Stimulated activated CD4-positive, alpha-beta T cell treated with anti-CD3 and anti-CD28 coated beads, TNF-alpha, amount 100 ng/mL, for 4 hours (primary cell): ENCODE results near the gene DNAJB13.
"Not testable (repeated sequence)": the region's sequence is repeated elsewhere in the genome, so short reads cannot be mapped to it uniquely, and the experiment has no call there.

ENCODE experiments used
- DNase-seq, 3 experiments: peaks; one replicate each; pipeline ENCODE4 v3.0.0-alpha.2; 2020; ENCODE audit warnings: low read depth in 3 of 3

The DNAJB13 gene, protein sequence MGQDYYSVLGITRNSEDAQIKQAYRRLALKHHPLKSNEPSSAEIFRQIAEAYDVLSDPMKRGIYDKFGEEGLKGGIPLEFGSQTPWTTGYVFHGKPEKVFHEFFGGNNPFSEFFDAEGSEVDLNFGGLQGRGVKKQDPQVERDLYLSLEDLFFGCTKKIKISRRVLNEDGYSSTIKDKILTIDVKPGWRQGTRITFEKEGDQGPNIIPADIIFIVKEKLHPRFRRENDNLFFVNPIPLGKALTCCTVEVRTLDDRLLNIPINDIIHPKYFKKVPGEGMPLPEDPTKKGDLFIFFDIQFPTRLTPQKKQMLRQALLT

GRCh38 chr11:73950869-73951710 lies at the start of gene DNAJB13:
TSS of gene DNAJB13 (plus strand) at chr11:73951026. CDS start at chr11:73951070, 44 bp downstream.
- no peak for DNase-seq

GRCh38 chr11:73902303-73902702 lies 48.5 kb upstream of the DNAJB13 start:
- DNase-seq, result no peak

DNA sequence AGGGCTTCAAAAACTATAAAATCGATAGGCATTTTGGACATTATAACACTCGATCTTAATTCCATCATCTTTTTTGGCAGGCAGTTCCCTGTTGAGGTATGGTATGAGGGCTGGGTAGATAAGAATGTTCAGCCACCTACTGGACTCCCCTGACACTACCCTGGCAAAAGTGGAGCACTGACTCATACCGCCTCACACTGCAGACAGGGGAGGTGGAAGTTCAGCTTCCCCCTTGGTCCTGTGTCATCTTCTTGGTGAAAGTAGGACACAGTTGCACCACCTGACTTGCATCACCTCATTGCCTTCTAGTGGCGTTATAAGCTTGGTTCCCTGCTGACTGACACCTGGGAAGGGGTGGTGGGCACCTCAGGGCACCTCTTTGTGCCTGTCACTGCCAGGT lies 43.6 kb upstream of the DNAJB13 start:
- DNase-seq, result no peak

DNA sequence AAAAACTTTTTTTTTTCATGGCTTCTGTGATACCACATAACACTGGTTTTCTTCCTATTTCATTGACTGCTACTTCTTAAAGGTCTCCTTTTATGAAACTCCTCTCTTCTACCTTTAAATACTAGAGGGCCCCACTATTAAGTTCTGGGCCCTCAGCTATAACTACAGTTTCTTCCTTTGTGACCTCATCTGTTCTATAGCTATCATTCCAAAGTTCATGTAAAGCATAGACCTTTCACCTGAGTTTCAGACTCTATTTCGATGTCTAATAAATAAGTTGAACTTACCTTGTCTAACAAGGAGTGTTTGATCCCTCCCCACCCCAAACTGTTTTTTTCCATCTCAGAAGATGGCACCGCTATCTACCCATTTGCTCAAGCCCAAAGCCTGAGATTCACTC lies 38.8 kb upstream of the DNAJB13 start:
- DNase-seq, result no peak

GRCh38 chr11:73913472-73913871 lies 37.4 kb upstream of the DNAJB13 start:
- DNase-seq, result no peak

GRCh38 chr11:73914284-73914683 lies 36.5 kb upstream of the DNAJB13 start:
- DNase-seq, result no peak

GRCh38 chr11:73916435-73916834 lies 34.4 kb upstream of the DNAJB13 start:
- DNase-seq, result no peak

GRCh38 chr11:73921180-73921579 lies 29.6 kb upstream of the DNAJB13 start:
- no peak for DNase-seq

- DNase-seq, result no peak
Measured at GRCh38 chr11:73929388-73929787, 21.4 kb upstream of the DNAJB13 start.

GRCh38 chr11:73931039-73931645 lies 19.7 kb upstream of the DNAJB13 start:
- DNase-seq, result no peak

GRCh38 chr11:73931951-73932350 lies 18.9 kb upstream of the DNAJB13 start:
- DNase-seq, result no peak

GRCh38 chr11:73932781-73933180 lies 18.0 kb upstream of the DNAJB13 start:
- DNase-seq, result no peak

DNA sequence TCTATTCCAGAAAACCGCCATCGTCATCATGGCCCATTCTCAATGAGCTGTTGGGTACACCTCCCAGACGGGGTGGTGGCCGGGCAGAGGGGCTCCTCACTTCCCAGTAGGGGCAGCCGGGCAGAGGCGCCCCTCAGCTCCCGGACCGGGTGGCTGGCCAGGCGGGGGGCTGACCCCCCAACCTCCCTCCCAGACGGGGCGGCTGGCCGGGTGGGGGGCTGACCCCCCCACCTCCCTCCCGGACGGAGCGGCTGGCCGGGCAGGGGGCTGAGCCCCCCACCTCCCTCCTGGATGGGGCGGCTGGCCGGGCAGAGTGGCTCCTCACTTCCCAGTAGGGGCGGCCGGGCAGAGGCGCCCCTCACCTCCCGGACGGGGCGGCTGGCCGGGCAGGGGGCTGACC lies 14.8 kb upstream of the DNAJB13 start:
- DNase-seq, result not testable (repeated sequence)

DNA sequence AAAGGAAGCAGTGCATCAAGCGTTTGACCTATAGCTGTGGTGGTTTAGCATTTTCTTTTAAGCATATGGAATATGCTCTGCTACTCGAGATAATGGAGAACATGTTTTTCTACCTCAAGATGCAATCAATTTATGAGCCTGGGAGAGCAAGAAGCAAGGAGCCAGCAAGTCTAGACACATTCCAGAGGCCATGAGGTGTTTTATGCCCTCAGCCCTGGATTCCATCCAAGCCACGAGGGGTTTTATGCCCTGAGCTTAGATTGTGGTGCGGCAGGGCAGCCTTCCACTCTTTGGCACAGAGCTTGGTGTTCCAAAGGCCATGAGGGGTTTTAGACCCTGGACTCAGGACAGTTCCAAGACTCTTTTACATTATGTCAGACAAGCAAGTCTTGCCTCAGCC lies 11.7 kb upstream of the DNAJB13 start:
- DNase-seq, result no peak

DNA sequence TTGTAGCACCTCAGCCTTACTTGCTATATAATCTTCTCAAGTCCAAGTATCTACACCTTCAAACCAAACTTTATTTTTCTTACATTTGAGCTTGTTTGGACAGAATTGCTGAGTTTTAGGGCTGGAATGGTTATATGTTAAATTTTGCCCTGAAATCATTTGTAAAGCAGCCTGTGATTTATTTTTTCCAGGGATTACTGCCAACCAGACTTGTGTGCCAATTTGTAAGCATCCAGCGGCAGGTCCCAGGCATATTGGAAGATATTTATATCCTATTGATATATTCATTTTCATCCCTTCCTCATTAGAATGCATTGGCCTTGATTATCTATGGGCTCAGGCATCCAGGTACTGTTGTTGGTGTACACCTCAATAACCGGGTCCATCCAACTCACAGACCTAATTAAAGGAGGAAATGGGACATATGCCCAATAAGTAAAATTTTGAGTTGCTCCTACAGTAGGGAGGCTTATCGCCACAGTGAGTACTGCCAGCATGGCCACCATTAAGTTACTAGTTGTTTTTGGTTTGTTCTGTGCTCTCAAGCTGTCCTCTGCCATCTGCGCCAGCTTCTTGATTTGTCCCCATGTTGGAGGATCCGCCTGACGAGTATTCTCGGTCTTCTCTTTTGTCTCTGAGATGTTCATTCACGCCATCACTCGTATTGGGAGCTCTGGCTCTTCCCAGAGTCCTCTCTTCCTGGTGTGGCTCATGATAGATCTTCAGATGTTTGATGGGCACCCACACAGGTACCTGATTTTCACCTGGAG lies 9.8 kb upstream of the DNAJB13 start:
- DNase-seq, result no peak

DNA sequence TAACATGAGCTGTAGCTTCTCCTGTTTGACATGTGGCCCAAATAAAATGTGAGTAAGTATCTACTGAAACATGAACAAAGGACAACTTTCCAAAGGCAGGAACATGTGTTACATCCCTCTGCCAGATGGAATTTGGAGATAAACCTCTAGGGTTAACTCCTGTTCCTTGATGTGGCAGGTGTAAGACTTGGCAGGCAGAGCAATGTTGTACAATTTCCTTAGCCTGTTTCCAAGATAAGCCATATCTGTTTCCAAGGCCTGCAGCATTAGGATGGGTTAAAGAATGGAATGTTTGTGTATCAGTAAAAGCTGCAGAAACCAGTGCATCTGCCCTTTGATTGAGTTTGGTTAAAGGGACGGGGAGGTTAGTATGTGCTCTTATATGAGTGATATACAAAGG lies 8.8 kb upstream of the DNAJB13 start:
- no peak for DNase-seq

- DNase-seq, result no peak
Measured at GRCh38 chr11:73944085-73944484, 6.7 kb upstream of the DNAJB13 start.

DNA sequence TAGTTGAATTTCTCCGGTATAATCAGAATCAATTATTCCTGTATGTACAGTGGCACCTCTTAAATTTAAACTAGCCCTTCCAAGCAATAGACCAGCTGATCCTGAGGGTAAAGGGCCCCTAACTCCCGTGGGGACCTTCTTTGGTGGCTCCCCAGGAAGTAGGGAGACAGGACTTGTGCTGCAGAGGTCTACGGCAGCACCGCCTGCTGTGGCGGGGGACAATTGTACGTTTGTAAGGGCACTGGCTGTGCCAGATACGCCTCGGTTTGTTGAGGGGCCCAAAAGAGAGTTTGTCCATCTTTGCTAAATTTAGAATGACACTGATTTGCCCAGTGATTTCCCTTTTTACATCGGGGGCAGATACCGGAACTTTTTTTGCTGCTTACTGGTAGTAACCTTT lies 5.9 kb upstream of the DNAJB13 start:
- no peak for DNase-seq

- no peak for DNase-seq
Measured at GRCh38 chr11:73945396-73945795, 5.4 kb upstream of the DNAJB13 start.

GRCh38 chr11:73946798-73947458 lies 3.9 kb upstream of the DNAJB13 start:
- DNase-seq, result no peak

DNA sequence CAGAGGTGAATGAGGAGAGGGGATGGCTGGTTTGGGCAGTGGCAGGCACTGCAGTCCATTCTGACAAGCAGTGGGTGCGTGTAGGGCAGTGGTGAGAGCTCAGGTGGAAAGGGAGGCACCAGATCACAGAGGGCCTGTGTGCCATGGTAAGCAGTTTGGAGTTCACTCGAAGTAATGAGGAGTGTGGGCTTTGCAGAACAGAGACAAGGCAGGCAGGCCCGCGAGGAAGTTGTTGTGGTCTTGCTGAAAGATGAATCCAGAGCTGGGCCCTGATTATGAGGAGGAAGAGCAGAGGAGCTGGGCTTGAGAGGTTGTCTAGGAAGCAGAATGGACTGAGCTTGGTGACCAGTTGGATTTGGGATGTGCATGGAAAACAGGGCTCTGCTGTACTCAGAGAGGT lies 1.6 kb upstream of the DNAJB13 start:
- no peak for DNase-seq
